ENCODE results near the gene TMEM222.

The TMEM222 gene, protein sequence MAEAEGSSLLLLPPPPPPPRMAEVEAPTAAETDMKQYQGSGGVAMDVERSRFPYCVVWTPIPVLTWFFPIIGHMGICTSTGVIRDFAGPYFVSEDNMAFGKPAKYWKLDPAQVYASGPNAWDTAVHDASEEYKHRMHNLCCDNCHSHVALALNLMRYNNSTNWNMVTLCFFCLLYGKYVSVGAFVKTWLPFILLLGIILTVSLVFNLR

GRCh38 chr1:27321813-27322568 lies at the start of gene TMEM222:
Gene TMEM222 (plus strand): TSS chr1:27322163. CDS start chr1:27322198, 35 bp downstream.
- TF ChIP-seq GATA2 (IDR thresholded peaks at IDR 0.05; ENCODE audit: low read depth, low read length): 0 out of 2 replicates have a peak, but pooled peaks have one; percentile 13
- TF ChIP-seq GATA3 (IDR thresholded peaks at IDR 0.05; ENCODE audit: low read depth, low read length): no peak

DNA sequence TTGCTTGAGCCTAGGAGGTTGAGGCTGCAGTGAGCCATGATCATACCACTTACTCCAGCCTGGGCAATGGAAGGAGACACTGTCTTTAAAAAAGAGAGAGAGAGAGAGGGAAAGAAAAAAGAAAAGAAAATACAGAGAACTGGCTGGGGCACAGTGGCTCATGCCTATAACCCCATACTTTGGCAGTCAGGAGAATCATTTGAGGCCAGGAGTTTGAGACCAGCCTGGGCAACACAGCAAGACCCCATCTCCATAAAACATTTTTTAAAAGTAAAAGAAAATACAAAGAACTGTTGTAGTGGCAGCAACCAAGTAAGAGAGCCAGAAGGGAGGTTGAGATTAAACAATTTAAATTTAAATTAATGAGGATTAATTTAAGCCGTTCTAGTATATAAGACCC lies 47.8 kb upstream of the TMEM222 start:
- TF ChIP-seq GATA3 (IDR thresholded peaks at IDR 0.05; ENCODE audit: low read depth, low read length) (no peak), GATA2 (IDR thresholded peaks at IDR 0.05; ENCODE audit: low read depth, low read length) (no peak)

DNA sequence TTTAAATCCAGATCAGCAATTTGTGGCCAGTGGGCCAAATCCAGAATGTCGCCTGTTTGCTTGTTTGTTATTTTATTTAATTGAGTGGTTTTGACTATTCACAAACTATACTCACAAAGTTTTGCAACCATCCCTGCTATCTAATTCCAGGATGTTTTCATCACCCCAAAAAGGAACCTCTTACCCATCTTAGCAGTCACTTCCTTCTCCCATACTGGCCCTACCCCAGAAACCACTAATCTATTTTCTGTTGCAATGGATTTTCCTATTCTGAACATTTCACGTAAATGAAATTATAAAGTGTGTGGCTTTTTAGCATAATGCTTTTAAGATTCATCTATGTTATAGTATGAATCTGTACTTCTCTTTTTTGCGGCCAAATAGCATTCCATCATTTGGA lies 46.3 kb upstream of the TMEM222 start:
- no peak for TF ChIP-seq GATA3 (IDR thresholded peaks at IDR 0.05; ENCODE audit: low read depth, low read length)
- TF ChIP-seq GATA2 (IDR thresholded peaks at IDR 0.05; ENCODE audit: low read depth, low read length): no peak

GRCh38 chr1:27284425-27285273 lies 37.3 kb upstream of the TMEM222 start:
- no peak for TF ChIP-seq GATA3 (IDR thresholded peaks at IDR 0.05; ENCODE audit: low read depth, low read length)
- no peak for TF ChIP-seq GATA2 (IDR thresholded peaks at IDR 0.05; ENCODE audit: low read depth, low read length)

DNA sequence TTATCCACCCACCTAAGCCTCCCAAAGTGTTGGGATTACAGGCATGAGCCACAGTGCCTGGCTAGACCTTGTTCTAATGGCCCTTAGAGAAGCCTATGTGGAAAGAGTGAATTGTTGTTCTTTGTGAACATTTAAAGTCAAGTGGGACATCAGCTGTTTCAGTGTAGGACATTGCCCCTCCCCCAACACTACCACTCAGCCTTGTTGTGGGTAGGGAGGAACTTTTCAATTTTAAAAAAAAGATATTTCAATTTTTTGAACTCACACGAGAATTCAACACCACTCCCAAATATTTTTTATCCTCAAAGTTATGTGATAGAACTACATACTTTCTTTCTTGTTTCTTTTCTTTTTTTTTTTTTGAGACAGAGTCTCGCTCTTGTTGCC lies 36.7 kb upstream of the TMEM222 start:
- TF ChIP-seq GATA2 (IDR thresholded peaks at IDR 0.05; ENCODE audit: low read depth, low read length) (no peak), GATA3 (IDR thresholded peaks at IDR 0.05; ENCODE audit: low read depth, low read length) (no peak)

DNA sequence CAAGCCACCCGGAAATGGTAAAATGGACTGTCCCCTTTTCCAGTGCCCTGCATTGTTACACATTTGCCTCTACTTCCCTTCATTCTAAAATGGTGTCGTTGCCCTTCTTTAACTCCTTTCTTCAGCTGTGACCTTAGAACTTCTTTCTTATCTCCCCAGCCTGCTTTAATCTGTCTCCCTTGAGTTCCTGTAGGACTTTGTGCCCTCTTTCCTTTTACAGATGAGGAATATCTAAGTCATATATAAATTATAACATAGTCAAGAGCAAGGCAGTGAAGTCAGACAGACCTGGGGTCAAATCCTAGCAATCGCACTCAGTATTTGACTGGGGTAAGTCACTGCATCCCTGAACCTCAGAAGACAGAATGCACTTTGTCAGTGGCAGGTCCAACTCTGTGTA lies 31.4 kb upstream of the TMEM222 start:
- TF ChIP-seq GATA2 (IDR thresholded peaks at IDR 0.05; ENCODE audit: low read depth, low read length) (no peak), GATA3 (IDR thresholded peaks at IDR 0.05; ENCODE audit: low read depth, low read length) (no peak)

DNA sequence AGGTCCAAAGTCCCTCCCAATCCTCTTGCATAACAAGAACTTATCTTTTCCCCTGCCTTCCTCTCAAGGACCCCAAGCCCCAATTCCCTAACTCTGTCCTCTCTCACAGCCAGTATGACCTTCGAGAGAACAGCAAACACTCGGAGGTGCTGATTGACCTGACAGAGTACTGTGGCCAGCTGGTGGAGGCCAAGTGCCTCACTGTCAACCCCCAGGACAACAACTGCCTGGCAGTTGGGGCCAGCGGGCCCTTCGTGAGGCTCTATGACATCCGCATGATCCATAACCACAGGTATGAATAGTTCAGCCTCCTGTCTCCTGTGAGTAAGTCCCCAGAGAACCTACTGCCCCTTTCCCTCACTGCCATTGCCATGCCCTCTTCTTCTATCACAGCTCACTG lies 29.9 kb upstream of the TMEM222 start:
- no peak for TF ChIP-seq GATA2 (IDR thresholded peaks at IDR 0.05; ENCODE audit: low read depth, low read length)
- no peak for TF ChIP-seq GATA3 (IDR thresholded peaks at IDR 0.05; ENCODE audit: low read depth, low read length)

DNA sequence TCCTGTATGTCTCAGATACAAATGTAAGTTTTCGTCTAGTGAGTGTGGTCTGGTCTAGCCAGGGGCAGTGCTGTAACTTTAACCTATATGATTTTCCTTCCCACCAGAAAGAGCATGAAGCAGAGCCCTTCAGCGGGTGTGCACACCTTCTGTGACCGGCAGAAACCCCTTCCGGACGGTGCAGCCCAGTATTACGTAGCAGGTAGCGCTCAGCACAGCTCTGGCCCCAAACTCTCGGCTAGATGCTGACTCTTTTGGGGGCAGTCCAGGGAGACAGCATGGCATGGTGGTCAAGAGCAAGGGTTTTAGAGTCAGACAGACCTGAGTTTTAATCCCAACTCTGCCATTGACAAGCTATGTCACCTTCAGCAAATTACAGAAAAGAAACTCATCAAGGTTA lies 28.0 kb upstream of the TMEM222 start:
- no peak for TF ChIP-seq GATA3 (IDR thresholded peaks at IDR 0.05; ENCODE audit: low read depth, low read length)
- TF ChIP-seq GATA2 (IDR thresholded peaks at IDR 0.05; ENCODE audit: low read depth, low read length): no peak

- TF ChIP-seq GATA2 (IDR thresholded peaks at IDR 0.05; ENCODE audit: low read depth, low read length) (no peak), GATA3 (IDR thresholded peaks at IDR 0.05; ENCODE audit: low read depth, low read length) (no peak)
These were observed 25.1 kb upstream of the TMEM222 start for GRCh38 chr1:27296773-27297291.

DNA sequence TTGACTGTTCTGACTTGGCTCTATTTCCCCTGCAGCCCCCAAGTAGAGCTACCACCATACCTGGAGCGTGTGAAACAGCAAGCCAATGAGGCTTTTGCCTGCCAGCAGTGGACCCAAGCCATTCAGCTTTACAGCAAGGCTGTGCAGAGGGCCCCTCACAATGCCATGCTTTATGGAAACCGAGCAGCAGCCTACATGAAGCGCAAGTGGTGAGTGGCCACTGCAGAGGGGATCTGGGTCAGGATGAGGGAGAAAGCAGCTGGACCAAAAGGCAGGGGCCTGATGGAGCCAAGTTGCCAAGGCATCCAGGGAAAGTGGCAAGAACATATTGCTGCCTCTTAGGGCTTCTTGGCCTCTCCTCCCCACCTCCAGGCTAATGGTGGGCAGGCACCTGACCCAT lies 24.1 kb upstream of the TMEM222 start:
- TF ChIP-seq GATA3 (IDR thresholded peaks at IDR 0.05; ENCODE audit: low read depth, low read length) (no peak), GATA2 (IDR thresholded peaks at IDR 0.05; ENCODE audit: low read depth, low read length) (no peak)

DNA sequence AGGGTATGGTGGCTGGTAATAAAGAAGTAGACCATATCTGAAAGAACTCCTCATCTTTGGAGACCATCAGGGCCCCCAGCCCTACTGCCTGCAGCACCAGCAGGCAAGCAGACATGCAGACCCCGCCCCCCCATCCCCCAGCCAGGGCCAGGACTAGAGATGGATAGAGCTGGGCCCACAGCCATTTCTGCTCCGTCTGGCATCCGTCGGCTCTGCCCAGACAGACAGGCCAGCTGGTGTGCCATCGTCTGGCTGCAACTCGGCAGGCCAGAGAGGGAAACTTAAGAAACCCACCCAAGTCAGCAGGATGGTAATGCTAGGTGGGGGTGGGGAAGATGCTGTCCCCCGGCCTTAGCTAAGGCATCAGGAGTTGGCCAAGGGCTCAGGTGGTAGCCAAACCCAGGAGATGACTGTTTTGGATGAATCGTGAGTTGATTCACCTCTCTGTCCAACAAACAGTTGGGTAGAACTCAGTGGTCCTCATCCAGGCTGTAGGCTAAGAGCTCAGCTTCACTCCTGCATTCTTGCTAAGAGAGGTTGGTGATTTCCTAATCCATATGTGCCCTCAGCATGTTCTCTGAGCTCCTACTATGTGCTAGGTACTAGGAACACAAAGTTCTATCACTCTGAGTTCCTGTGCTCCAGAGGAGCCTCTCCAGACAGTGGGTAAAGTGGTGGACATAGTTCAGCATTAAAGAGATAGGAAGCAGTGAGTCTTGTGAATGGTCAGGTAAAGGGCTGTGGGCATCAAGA lies 23.2 kb upstream of the TMEM222 start:
- no peak for TF ChIP-seq GATA2 (IDR thresholded peaks at IDR 0.05; ENCODE audit: low read depth, low read length)
- TF ChIP-seq GATA3 (IDR thresholded peaks at IDR 0.05; ENCODE audit: low read depth, low read length): no peak

- TF ChIP-seq GATA2 (IDR thresholded peaks at IDR 0.05; ENCODE audit: low read depth, low read length): no peak
- TF ChIP-seq GATA3 (IDR thresholded peaks at IDR 0.05; ENCODE audit: low read depth, low read length): no peak
These were observed 22.3 kb upstream of the TMEM222 start for GRCh38 chr1:27299385-27300271.
